HG02943 (cell line): ENCODE measurements around the gene ATP2A3.

Source experiments
- ATAC-seq: cut with Tn5 transposase; IDR thresholded peaks from one replicate; pipeline ENCODE4 v1.9.1; 2021; ENCODE audit warnings: mild to moderate bottlenecking, low read depth, moderate library complexity; ENCODE audit not compliant: unreplicated experiment

Gene ATP2A3

DNA sequence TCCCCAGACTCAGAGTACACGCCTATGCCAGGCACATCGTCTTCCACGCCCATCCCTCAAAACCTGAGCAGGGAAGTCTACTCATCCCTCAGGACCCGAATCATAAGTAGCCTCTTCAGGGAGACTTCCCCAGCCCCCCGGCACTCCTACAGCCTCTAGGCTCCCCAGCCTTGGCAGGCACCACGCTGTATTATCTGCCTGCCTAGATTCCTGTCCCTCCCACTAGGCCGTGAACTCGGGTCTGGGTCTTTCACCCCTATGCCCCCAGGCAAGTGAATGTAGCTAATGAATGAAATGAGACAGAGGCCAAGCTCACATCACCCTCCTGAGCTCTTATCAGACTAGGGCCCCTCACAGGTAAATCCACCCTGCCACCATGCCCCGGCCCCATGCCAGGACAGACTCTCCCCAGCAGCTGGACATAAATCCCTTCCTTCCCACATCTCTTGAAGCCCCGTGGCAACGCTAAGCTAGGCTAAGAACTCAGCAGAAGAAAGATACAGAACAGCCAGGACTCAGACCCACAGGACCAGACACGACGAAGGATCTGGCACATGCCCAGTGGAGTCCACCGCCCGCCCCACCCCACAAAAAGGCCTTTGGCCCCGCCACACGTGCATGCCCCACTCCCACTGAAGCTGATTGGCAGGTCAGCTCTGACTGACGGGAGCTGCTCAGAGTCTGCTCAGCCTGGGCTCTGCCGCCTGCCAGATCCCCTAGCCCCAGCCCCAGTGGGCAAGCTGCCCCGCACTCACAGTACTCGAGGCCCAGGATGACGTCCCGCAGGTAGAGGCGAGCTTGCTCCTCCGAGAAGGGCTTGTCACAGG lies 84.4 kb downstream of the ATP2A3 start:
- no peak for ATAC-seq

DNA sequence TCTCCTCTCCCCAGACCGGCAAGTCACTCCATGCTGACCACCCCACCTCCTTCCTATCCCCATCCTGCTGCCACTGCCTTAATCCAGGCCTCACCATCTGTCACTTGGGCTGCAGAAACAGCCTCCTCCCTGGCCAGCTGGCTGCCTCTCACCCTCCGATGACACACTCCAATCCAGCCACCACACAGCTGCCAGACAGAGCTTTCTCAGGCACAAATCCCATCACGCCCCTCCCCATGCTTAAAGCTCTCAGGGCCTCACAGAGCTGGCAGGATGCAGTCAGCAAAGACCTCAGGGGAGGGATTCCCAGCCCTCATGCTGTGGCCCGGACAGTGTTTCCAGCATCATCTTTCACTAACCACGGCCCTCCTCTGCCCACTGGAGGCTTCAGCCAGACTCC lies 85.1 kb downstream of the ATP2A3 start:
- ATAC-seq: no peak

DNA sequence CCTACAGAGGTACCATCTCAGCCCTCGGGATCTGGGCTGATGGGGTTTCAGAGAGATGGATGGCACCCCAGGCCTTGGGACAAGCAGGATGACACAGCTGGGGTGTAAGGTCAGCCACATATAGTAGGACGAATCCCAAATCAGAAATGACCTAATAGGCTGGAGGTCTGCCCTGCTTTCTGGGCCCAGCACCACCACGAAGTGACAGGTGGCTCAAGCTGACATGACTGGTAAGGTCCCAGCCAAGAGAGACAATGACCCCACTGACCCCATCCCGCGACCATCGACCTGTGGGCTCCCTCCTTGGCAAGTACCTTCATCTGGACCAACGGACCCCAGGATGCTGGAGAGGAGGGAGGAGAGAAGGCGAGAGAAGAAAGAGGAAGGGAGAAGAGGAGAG lies 87.0 kb downstream of the ATP2A3 start:
- ATAC-seq: no peak

DNA sequence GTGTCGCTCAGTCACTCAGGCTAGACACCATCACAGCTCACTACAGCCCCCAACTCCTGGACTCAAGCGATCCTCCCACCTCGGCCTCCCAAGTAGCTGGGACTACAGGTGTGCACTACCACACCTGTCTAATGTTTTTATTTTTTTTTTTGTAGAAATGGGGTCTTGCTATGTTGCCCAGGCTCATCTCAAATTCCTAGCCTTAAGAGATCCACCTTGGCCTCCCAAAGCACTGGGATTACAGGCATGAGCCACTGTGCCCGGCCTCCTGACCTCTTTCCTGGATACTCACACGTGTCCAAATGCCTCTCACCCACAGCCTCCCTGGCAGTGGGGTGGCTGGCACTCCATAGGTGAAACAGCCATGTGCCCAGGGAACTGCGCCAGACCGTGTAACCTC lies 88.9 kb downstream of the ATP2A3 start:
- no peak for ATAC-seq
